HCT116 (cell line): ENCODE results near the gene RASA2. TPM values are rescaled to one million over a fixed set of nuclear protein-coding genes. Genes with fewer than 3 reads are reported as not detected.

Source experiments
- ATAC-seq: fragments of 200-7000 bp; cut with Tn5 transposase; 2 replicates; pipeline ENCODE4 v1.9.1; 2020; ENCODE audit warnings: mild to moderate bottlenecking, moderate library complexity
- BruUV-seq: library from RNA; stranded (reverse); fragments of 400-500 nt; replicated peaks from 2 replicates; lab custom pipeline; 2021; lab: Mats Ljungman, UMichigan
- CTCF ChIA-PET: fragments of 300-600 bp; sonication (Branson Sonifier 250); formaldehyde crosslinking; loops from one replicate; lab custom pipeline; 2021; ENCODE audit warnings: antibody characterized with exemption; lab: Charles Lee
- POLR2A ChIA-PET: fragments of 300-600, 350-600 bp; sonication (Branson Sonifier 250); formaldehyde crosslinking; loops from one replicate; lab custom pipeline; 2021; ENCODE audit warnings: antibody characterized with exemption; lab: Charles Lee
- RAD21 ChIA-PET, 2 experiments: fragments of 300-600 bp; sonication (Branson Sonifier 250); formaldehyde crosslinking; loops; one replicate each; lab custom pipeline; 2023; ENCODE audit warnings: low total read pairs in 2 of 2; ENCODE audit not compliant: uncharacterized antibody in 2 of 2, unreplicated experiment in 2 of 2, low non-redundant PET in 1 of 2; lab: Charles Lee
- DNase-seq: peaks from one replicate; pipeline ENCODE4 v3.0.0-alpha.2; 2010; ENCODE audit warnings: low read depth, low spot score
- H2AFZ ChIP-seq: fragments of 200-600 bp; shearing (Covaris generic), sonication (generic); 2 replicates; pipeline ENCODE4 v1.6.1; 2017; ENCODE audit warnings: low read depth, mixed run types, mixed read lengths, antibody characterized with exemption, low read length; ENCODE audit not compliant: poor library complexity, severe bottlenecking
- H3K27ac ChIP-seq: 2 replicates; pipeline ENCODE4 v1.5.1; 2012; ENCODE audit warnings: low read depth, low read length
- H3K27me3 ChIP-seq: fragments of 200-600 bp; sonication (generic); 2 replicates; pipeline ENCODE4 v1.6.1; 2016; ENCODE audit warnings: mixed run types, low read length, mixed read lengths; ENCODE audit not compliant: insufficient read depth
- H3K36me3 ChIP-seq, 2 experiments: fragments of 200-500 bp in 1 of 2; fragments of 200-600 bp in 1 of 2; sonication (Bioruptor generic) in 1 of 2; sonication (generic) in 1 of 2; 2 replicates each; pipeline versions ENCODE4 v1.5.1 to v1.6.1; 2014 to 2016; ENCODE audit warnings: low read length in 2 of 2, inconsistent platforms in 1 of 2, mixed read lengths in 1 of 2, mixed run types in 1 of 2; ENCODE audit not compliant: insufficient read depth in 2 of 2, control insufficient read depth in 1 of 2
- H3K4me1 ChIP-seq, 2 experiments: fragments of 200-600 bp in 1 of 2; sonication (generic) in 1 of 2; 2 replicates each; pipeline versions ENCODE4 v1.5.1 to v1.6.1; 2012 to 2017; ENCODE audit warnings: low read length in 2 of 2, inconsistent platforms in 1 of 2, mild to moderate bottlenecking in 1 of 2, mixed read lengths in 1 of 2, mixed run types in 1 of 2, moderate library complexity in 1 of 2; ENCODE audit not compliant: insufficient read depth in 2 of 2, control insufficient read depth in 1 of 2
- H3K4me2 ChIP-seq: fragments of 200-600 bp; sonication (generic); 2 replicates; pipeline ENCODE4 v1.6.1; 2017; ENCODE audit warnings: mixed run types, low read length, mixed read lengths
- H3K4me3 ChIP-seq, 2 experiments: fragments of 200-600 bp in 1 of 2; sonication (generic) in 1 of 2; replicated peaks in 1 of 2; 2 replicates each; pipeline ENCODE4 v1.5.1; 2011 to 2016; ENCODE audit warnings: low read length in 2 of 2, control low read depth in 1 of 2, low read depth in 1 of 2, mild to moderate bottlenecking in 1 of 2, mixed read lengths in 1 of 2, mixed run types in 1 of 2
- H3K79me2 ChIP-seq: fragments of 200-600 bp; sonication (generic); 2 replicates; pipeline ENCODE4 v1.6.1; 2017; ENCODE audit warnings: mild to moderate bottlenecking, mixed run types, low read length, moderate library complexity, mixed read lengths; ENCODE audit not compliant: insufficient read depth
- H3K9ac ChIP-seq: fragments of 200-600 bp; sonication (generic); 2 replicates; pipeline ENCODE4 v1.6.1; 2016; ENCODE audit warnings: low read length, mixed read lengths
- H3K9me2 ChIP-seq: fragments of 200-600 bp; sonication (generic), shearing (Covaris generic); 2 replicates; pipeline ENCODE4 v1.6.1; 2017; ENCODE audit warnings: mixed run types, mild to moderate bottlenecking, moderate library complexity; ENCODE audit not compliant: insufficient read depth
- H3K9me3 ChIP-seq, 2 experiments: fragments of 200-500 bp in 1 of 2; fragments of 200-600 bp in 1 of 2; sonication (Bioruptor generic) in 1 of 2; sonication (generic) in 1 of 2; 2 replicates each; pipeline ENCODE4 v1.6.1; 2014 to 2017; ENCODE audit warnings: low read length in 2 of 2, mixed read lengths in 2 of 2, inconsistent platforms in 1 of 2, low read depth in 1 of 2, mild to moderate bottlenecking in 1 of 2, mixed run types in 1 of 2, moderate library complexity in 1 of 2; ENCODE audit not compliant: control insufficient read depth in 1 of 2, insufficient read depth in 1 of 2
- H4K20me1 ChIP-seq: fragments of 200-600 bp; sonication (generic), shearing (Covaris generic); 2 replicates; pipeline ENCODE4 v1.6.1; 2017; ENCODE audit warnings: mixed run types, mild to moderate bottlenecking, moderate library complexity; ENCODE audit not compliant: insufficient read depth
- ELF1 ChIP-seq: IDR thresholded peaks from 2 replicates; pipeline ENCODE4 v1.6.1; 2012; ENCODE audit warnings: low read depth, borderline replicate concordance
- EZH2 ChIP-seq: fragments of 200-600 bp; sonication (generic); IDR thresholded peaks from 2 replicates; pipeline ENCODE4 v1.6.1; 2017; ENCODE audit warnings: antibody characterized with exemption, mixed run types
- EZH2phosphoT487 ChIP-seq: fragments of 200-600 bp; IDR thresholded peaks from 2 replicates; pipeline ENCODE4 v1.6.1; 2018; ENCODE audit warnings: antibody characterized with exemption, borderline replicate concordance
- FOSL1 ChIP-seq: IDR thresholded peaks from 2 replicates; pipeline ENCODE4 v1.6.1; 2012; ENCODE audit warnings: low read depth
- JUND ChIP-seq: IDR thresholded peaks from 2 replicates; pipeline ENCODE4 v1.6.1; 2012
- POLR2AphosphoS5 ChIP-seq: IDR thresholded peaks from 2 replicates; pipeline ENCODE4 v1.6.1; 2011; ENCODE audit warnings: mild to moderate bottlenecking, low read depth, low read length, moderate library complexity
- RAD21 ChIP-seq: IDR thresholded peaks from 2 replicates; pipeline ENCODE4 v1.6.1; 2012; ENCODE audit warnings: low read depth, mild to moderate bottlenecking
- SIN3A ChIP-seq: IDR thresholded peaks from 2 replicates; pipeline ENCODE4 v1.6.1; 2012; ENCODE audit warnings: low read depth
- SP1 ChIP-seq: IDR thresholded peaks from 2 replicates; pipeline ENCODE4 v1.6.1; 2012; ENCODE audit warnings: low read depth
- SRF ChIP-seq: IDR thresholded peaks from 2 replicates; pipeline ENCODE4 v1.6.1; 2012; ENCODE audit warnings: low read depth
- TCF7L2 ChIP-seq: IDR thresholded peaks from 2 replicates; pipeline ENCODE4 v1.7.0; 2011; ENCODE audit warnings: borderline replicate concordance, inconsistent platforms; ENCODE audit not compliant: insufficient read depth, insufficient read length; ENCODE audit errors: extremely low read depth
- YY1 ChIP-seq: IDR thresholded peaks from 2 replicates; pipeline ENCODE4 v1.6.1; 2011; ENCODE audit warnings: low read length, low read depth, moderate library complexity, mild to moderate bottlenecking; ENCODE audit not compliant: insufficient replicate concordance; ENCODE audit errors: extremely low read depth
- ZNF274 ChIP-seq: fragments of 200-500 bp; sonication (Bioruptor generic); IDR thresholded peaks from 2 replicates; pipeline ENCODE4 v1.6.1; 2014; ENCODE audit warnings: mild to moderate bottlenecking, low read depth, low read length, inconsistent platforms
- intact Hi-C: fragments of 100-400 bp; cut with micrococcal nuclease; formaldehyde crosslinking; loops from 2 replicates; pipeline ENCODE4 v1.10.0; 2022
- total RNA-seq: library from RNA; stranded (reverse); gene quantifications from one replicate; pipeline ENCODE4 v1.2.1, GENCODE V29; 2021; ENCODE audit not compliant: unreplicated experiment
- TF ChIP-seq, protein P1 (sequence below), 3 experiments: fragments of 200-600 bp in 1 of 3; sonication (generic) in 1 of 3; IDR thresholded peaks in 2 of 3; conservative IDR thresholded peaks in 1 of 3; 2 replicates each; pipeline ENCODE4 v1.5.1; 2012 to 2017; ENCODE audit warnings: low read depth in 2 of 3, low read length in 2 of 3, antibody characterized with exemption in 1 of 3, borderline replicate concordance in 1 of 3, control low read depth in 1 of 3, mild to moderate bottlenecking in 1 of 3, mixed read lengths in 1 of 3, mixed run types in 1 of 3, moderate library complexity in 1 of 3; ENCODE audit not compliant: insufficient read depth in 1 of 3
- TF ChIP-seq, protein P2 (sequence below): IDR thresholded peaks from 2 replicates; pipeline ENCODE4 v1.6.1; 2012

RASA2 gene
- total RNA-seq, 1 experiment from 2014 or later: 12.8 TPM

DNA sequence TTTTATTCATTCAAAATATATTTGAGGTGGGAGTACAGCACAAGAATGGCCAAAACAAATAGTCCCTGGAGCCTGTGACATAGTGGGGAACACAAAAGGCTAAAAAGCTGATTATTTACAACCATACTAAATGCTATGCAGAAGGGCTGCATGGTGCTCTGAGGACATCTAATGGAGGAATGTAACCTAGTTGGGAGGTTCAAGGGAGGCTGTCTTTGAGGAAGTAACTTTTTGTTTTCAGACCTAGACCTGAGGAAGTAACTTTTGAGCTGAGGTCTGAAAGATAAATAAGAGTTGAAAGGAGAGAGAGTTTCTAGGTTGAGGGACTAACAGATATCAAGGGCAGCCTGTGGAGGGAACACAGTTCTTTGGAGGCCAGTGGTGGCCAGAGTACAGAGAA, 34.8 kb upstream of the RASA2 start:
- Histone ChIP-seq H2AFZ (no peak overlapping the region), H3K79me2 (no peaks in the 10 kb centered on the region), H3K4me2 (no peak overlapping the region), H3K4me1 (peaks cover 0 to 8% of the 10 kb centered on the region in 2 experiments; a peak in 1 of 4 replicates), H3K9me3 (no peaks in the 10 kb centered on the region), H3K36me3 (no peaks in the 10 kb centered on the region), H4K20me1 (no peaks in the 10 kb centered on the region)
- POLR2A ChIA-PET: interaction anchor here (1.4 kb wide), 2 partner anchors 140 to 144 kb away, joined by 5 read pairs; no protein-coding TSS in a partner anchor
- intact Hi-C loops: loop anchor here (1.0 to 10.0 kb wide), 2 partner anchors 141 to 447 kb away; no protein-coding TSS in a partner anchor
- no TSS peak for BruUV-seq
- ATAC-seq: peak; percentile 67
- CTCF ChIA-PET: interaction anchor here (0.7 to 4.6 kb wide), 10 partner anchors 10 to 220 kb away, joined by 3 to 104 read pairs (median 4); partner anchors contain the start of gene PXYLP1
- TF ChIP-seq RAD21 (peak; percentile 94), EZH2 (no peak)
- TF ChIP-seq, protein P1, sequence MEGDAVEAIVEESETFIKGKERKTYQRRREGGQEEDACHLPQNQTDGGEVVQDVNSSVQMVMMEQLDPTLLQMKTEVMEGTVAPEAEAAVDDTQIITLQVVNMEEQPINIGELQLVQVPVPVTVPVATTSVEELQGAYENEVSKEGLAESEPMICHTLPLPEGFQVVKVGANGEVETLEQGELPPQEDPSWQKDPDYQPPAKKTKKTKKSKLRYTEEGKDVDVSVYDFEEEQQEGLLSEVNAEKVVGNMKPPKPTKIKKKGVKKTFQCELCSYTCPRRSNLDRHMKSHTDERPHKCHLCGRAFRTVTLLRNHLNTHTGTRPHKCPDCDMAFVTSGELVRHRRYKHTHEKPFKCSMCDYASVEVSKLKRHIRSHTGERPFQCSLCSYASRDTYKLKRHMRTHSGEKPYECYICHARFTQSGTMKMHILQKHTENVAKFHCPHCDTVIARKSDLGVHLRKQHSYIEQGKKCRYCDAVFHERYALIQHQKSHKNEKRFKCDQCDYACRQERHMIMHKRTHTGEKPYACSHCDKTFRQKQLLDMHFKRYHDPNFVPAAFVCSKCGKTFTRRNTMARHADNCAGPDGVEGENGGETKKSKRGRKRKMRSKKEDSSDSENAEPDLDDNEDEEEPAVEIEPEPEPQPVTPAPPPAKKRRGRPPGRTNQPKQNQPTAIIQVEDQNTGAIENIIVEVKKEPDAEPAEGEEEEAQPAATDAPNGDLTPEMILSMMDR (IDR thresholded peaks at IDR 0.05 in 2 of 3, conservative IDR thresholded peaks at IDR 0.05 in 1 of 3; ENCODE audit: borderline replicate concordance in 1 of 3, insufficient read depth in 1 of 3, low read depth in 2 of 3, low read length in 2 of 3): peak; percentile 37 to 93 (median 54); a peak in 5 of 6 replicates
- TF ChIP-seq, all 23 proteins: peak for 2
- Histone ChIP-seq H3K9me2 (no peaks in the 10 kb centered on the region), H3K9ac (no peak overlapping the region), H3K27me3 (no peaks in the 10 kb centered on the region), H3K4me3 (no peak overlapping the region), H3K27ac (no peak overlapping the region)
- RAD21 ChIA-PET: interaction anchor here (0.7 to 2.2 kb wide), 6 partner anchors 91 to 146 kb away, joined by 3 to 7 read pairs (median 4); no protein-coding TSS in a partner anchor
- DNase-seq: no peak

DNA sequence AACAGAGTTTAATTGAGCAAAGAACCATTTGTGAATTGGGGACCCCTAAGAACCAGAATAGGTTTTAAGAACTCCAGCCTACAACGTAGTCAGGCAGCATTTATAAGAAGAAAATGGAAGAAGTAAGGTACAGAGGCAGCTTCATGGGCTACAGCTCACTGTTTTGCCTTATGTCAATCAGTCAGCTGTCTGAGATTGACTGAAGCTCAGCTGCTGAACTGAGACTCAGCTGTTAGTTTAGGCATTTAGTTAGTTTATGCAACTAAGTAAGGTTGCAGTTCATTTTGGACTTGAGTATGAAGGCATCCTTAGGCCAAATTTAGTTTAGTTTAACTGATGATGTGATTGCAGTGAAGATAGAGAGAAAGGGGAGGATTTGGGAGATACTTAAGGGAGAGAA, 34.1 kb upstream of the RASA2 start:
- DNase-seq: no peak
- Histone ChIP-seq H3K79me2 (no peaks in the 10 kb centered on the region), H3K27ac (no peak overlapping the region), H3K4me2 (no peak overlapping the region), H3K27me3 (no peaks in the 10 kb centered on the region), H3K36me3 (no peaks in the 10 kb centered on the region), H3K9me3 (no peaks in the 10 kb centered on the region), H3K9me2 (no peaks in the 10 kb centered on the region), H3K9ac (no peak overlapping the region), H3K4me1 (peaks cover 0 to 8% of the 10 kb centered on the region in 2 experiments; a peak in 1 of 4 replicates), H4K20me1 (no peaks in the 10 kb centered on the region), H2AFZ (no peak overlapping the region), H3K4me3 (no peak overlapping the region)
- no TSS peak for BruUV-seq
- ChIA-PET RAD21 (interaction anchor here (0.7 to 2.2 kb wide), 6 partner anchors 92 to 147 kb away, joined by 3 to 7 read pairs (median 4); no protein-coding TSS in a partner anchor), CTCF (interaction anchor here (0.7 to 4.6 kb wide), 11 partner anchors 11 to 221 kb away, joined by 3 to 104 read pairs (median 5); partner anchors contain the start of gene PXYLP1), POLR2A (interaction anchor here (1.4 kb wide), 2 partner anchors 141 to 144 kb away, joined by 5 read pairs; no protein-coding TSS in a partner anchor)
- intact Hi-C loops: loop anchor here (1.0 to 10.0 kb wide), 2 partner anchors 141 to 448 kb away; no protein-coding TSS in a partner anchor
- no peak for ATAC-seq
- TF ChIP-seq, protein P2, sequence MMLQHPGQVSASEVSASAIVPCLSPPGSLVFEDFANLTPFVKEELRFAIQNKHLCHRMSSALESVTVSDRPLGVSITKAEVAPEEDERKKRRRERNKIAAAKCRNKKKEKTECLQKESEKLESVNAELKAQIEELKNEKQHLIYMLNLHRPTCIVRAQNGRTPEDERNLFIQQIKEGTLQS: no peak
- TF ChIP-seq ELF1: no peak
- TF ChIP-seq SRF: no peak
- TF ChIP-seq, protein P1 (IDR thresholded peaks at IDR 0.05 in 2 of 3, conservative IDR thresholded peaks at IDR 0.05 in 1 of 3; ENCODE audit: borderline replicate concordance in 1 of 3, insufficient read depth in 1 of 3, low read depth in 2 of 3, low read length in 2 of 3): no peak
- TF ChIP-seq SIN3A: no peak
- TF ChIP-seq FOSL1: no peak
- no peak for TF ChIP-seq EZH2phosphoT487
- TF ChIP-seq YY1: no peak
- TF ChIP-seq TCF7L2: no peak
- TF ChIP-seq POLR2AphosphoS5: no peak
- no peak for TF ChIP-seq SP1
- TF ChIP-seq JUND: no peak
- no peak for TF ChIP-seq ZNF274
